SK-N-SH treated with all-trans-retinoic acid at 6 μM for 48 hours (cell line): ENCODE measurements around the gene NSUN7.

Experiments used
- PPARA ChIP-seq: fragments of 250-450 bp; sonication (Bioruptor Pico); IDR thresholded peaks from 2 replicates; pipeline ENCODE4 v1.5.0; 2020; ENCODE audit warnings: mild to moderate bottlenecking, borderline replicate concordance
- RARB ChIP-seq: fragments of 250-450 bp; sonication (Bioruptor Pico); IDR thresholded peaks from 2 replicates; pipeline ENCODE4 v1.8.0; 2021; ENCODE audit warnings: mild to moderate bottlenecking, moderate library complexity

DNA sequence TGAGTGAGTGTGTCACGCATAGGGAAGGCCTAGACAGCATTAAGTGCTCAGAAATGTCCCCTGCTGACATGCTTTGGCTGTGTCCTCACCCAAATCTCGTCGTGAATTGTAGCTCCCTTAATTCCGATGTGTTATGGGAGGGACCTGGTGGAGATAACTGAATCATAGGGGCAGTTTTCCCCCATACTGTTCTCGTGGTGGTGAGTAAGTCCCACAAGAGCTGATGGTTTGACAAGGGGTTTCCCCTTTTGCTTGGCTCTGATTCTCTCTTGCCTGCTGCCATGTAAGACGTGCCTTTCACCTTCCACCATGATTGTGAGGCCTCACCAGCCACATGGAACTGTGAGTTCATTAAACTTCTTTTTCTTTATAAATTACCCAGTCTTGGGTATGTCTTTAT is 78.0 kb downstream of the NSUN7 start:
- TF ChIP-seq PPARA (CRISPR knock-in tag) (no peak), RARB (CRISPR knock-in tag) (no peak)
